Forelimb muscle (tissue), 1 donor: Measurements from ENCODE around the gene RINL. TPM values are rescaled to one million over a fixed set of nuclear protein-coding genes. Genes with fewer than 3 reads are reported as not detected.
"Not testable (repeated sequence)": the region's sequence is repeated elsewhere in the genome, so short reads cannot be mapped to it uniquely, and the experiment has no call there.

Experiments used
- DNase-seq: peaks from one replicate; pipeline ENCODE4 v3.0.0-alpha.2; 2013; ENCODE audit warnings: low read depth
- polyA plus RNA-seq: library from polyadenylated mRNA; unstranded; fragments of 120-200 nt; gene quantifications from one replicate; pipeline ENCODE4 v1.2.1, GENCODE V29; 2013; ENCODE audit not compliant: insufficient read length

RINL gene
- polyA plus RNA-seq, 1 donor = 9.6 TPM

DNA sequence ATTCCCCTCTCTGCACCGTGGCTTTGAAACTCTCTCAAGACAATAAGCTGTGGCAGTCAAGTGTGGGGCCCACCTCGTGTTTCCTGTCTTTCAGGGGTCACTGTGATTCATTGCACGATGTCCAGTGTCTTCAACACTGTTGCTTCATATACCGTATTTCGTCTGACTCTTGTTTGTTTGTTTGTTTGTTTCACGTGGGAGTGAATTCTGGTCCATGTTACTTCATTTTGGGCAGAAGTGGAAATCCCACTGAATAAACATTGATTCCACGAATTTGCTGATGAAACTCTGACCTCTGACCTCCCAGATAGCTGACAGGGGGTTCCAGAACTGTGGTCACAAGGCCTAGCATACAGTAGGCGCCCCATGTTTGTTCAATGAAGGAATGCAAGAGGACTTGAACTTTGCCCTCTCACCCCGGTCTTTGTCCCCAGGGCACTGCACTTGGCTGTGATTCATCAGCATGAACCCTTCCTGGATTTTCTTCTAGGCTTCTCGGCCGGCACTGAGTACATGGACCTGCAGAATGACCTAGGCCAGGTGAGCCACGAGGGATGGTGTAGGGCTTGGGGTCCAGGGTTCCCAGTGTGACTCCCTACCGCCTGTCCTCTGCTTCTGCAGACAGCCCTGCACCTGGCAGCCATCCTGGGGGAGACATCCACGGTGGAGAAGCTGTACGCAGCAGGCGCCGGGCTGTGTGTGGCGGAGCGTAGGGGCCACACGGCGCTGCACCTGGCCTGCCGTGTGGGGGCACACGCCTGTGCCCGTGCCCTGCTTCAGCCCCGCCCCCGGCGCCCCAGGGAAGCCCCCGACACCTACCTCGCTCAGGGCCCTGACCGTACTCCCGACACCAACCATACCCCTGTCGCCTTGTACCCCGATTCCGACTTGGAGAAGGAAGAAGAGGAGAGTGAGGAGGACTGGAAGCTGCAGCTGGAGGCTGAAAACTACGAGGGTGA lies 26.8 kb upstream of the RINL start:
- no peak for DNase-seq

DNA sequence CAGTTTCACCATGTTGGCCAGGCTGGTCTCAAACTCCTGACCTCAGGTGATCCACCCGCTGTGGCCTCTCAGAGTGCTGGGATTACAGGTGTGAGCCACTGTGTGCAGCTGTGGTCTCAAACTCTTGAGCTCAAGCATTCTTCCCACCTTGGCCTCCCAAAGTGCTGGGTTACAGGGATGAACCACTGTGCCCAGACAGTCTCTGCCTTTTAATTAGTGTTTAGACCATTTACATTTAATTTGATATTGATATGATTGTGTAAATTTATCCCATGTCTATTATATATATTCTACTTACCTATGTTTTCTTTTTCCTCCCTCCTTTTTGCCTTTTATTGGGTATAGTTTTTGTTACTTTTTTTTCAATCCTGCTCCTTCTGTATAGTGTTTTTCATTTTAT lies 23.6 kb upstream of the RINL start:
- no peak for DNase-seq

DNA sequence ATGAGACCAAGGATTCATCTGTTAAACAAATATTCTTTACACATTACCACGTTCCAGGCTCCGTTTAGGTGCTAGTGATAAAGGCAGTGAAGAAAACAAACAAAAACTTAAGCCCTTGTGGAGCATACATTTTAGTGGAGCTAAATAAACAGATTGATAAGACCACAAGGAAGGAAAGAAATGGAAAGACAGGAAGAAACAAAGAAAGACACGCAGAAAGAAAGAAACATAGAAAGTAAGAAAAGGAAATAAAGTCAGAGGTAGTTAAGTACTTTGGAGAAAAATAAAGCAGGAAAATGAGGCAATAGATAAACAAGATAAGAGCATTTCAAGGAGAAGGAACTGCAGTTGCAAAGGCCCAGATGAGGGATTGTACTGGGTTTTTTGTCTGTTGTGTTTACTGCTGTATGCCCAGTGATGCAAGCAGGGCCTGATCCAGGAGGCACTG lies 22.7 kb upstream of the RINL start:
- no peak for DNase-seq

DNA sequence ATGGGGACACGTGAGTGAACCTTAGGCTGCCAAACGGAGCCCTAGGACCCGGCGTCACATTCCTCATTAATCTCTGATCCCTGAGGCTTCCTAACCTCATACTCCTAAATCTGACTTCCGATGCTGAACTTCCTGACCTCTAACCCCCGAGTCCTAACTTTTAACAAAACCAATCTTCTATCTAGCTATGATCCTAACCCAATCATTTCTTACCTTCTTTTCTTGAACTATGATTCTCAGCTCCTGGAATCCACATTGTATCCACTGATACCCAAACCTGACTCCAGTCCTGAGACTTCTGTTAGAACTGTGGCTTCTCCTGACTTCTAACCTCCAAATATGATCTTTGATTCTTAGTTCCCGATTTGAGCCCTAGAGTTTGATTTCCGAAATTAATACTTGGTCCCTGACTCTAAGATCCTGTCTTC lies 22.1 kb upstream of the RINL start:
- no peak for DNase-seq

DNA sequence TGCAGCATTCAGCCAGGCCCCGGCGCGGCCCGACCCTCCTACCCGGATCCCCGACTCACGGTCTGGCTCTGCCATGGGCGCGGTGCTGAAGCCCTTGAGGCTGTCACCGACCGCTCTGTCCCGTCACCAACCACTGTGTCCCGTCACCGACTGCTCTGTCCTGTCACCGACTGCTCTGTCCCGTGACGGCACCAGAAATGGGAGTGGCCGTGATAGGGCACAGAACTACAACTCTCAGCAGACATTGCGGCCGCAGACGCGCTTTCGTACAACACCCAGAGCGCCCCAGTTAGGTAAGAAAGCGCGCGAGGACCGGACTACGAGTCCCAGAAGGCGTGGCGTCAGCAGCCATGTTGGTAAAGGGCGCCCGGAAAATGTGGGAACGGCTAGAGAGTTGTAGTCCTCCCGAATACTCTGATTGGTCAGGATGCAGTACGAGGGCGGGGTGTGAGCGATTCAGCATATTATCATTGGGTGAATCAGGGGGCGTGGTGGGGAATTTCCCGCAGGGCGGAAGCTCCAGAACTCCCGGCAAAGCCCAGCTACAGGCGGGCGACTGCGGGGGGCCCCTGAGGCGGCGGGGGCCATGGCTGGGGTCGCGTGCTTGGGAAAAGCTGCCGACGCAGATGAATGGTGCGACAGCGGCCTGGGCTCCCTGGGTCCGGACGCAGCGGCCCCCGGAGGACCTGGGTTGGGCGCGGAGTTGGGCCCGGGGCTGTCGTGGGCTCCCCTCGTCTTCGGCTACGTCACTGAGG lies 21.5 kb upstream of the RINL start, which contains the start of the genes NFKBIB and SIRT2:
Gene NFKBIB, plus strand, starts transcription at position 523 of the 755 bp plus-strand sequence. Its CDS starts 64 bp downstream, at position 587.
Gene SIRT2, minus strand, starts transcription at position 172 of the 755 bp plus-strand sequence. Its CDS starts 97 bp downstream, at position 75.
- DNase-seq = peak; percentile 99

- no peak for DNase-seq
Measured at GRCh38 chr19:38898788-38899446, 20.8 kb upstream of the RINL start.

GRCh38 chr19:38894968-38895367 lies 16.9 kb upstream of the RINL start:
- DNase-seq = no peak

DNA sequence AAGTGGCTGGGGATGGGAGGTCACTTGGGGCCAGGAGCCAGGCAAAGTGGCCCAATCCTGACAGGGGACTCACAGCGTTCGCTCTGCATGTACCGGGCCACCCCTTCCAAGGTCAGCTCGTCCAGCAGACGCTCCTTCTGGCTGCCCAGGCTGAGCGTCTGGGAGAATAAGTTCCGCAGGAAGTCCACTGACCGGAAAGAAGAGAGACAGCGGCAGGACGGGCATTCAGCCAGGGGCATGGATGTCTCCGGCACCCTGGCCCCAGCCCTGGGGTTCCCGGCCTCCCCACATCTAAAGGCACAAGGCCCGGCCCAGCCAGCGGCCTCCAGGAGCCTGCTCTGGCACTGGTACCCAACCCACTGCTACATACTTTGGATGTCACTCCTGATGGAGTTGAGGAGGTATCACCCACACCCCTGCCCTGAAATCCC lies 15.3 kb upstream of the RINL start:
- no peak for DNase-seq

GRCh38 chr19:38892841-38893240 lies 14.8 kb upstream of the RINL start:
- no peak for DNase-seq

DNA sequence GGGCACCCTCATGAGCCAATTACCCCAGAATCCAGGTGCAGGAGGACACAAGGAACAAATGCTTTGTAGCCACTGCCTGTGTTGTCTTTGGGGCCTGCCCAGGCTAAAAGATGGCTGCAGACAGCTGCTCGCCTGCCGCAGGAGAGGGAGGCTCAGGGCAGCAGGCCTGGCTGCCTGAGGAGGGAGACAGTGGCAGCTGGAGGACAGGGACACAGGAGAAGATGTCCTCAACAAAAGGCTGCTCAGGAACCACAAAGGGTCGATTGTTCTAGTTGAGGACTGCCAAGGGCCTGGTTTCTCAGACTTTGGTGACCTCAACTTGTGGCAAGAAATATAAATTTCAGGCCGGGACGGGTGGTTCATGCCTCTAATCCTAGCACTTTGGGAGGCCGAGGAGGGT lies 13.7 kb upstream of the RINL start:
- DNase-seq = no peak

DNA sequence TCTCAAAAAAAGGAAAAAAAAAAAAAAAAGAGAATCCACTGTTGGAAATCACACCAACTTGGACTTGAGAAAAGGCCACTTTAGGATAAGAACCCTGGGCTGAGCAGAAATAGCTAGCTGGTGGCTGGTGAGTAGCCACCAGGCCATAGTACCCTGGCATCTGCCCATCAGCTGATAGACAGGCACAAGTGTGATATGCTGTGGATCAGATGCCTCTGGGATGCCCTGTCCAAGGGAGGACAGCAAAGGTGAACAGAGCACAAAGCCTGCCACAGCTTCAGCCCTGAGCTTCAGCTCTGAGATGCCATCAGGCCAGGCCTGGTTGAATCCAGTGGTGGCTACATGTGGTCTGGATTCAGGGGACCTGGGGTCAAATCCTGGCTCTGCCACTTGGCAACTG lies 12.6 kb upstream of the RINL start:
- no peak for DNase-seq

DNA sequence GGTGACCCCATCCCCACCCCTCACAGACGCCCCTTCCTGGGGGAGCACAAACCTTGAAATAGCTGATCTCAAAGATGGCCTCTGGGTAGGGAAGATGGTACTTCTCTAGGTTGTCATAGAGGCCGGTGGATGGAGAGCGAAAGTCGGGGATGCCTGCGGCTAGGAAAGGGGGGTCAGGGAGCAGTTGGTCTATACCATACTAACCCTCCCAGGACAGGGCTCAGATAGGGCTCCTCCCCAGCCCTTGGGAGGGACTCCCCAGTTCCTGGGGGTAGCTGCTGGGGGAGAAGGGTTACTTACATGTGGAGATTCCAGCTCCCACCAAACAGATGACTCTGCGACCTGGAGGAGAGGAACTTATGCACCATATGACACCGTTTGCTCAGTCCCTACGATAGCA lies 11.7 kb upstream of the RINL start:
- DNase-seq = no peak

GRCh38 chr19:38888876-38889275 lies 10.8 kb upstream of the RINL start:
- no peak for DNase-seq

DNA sequence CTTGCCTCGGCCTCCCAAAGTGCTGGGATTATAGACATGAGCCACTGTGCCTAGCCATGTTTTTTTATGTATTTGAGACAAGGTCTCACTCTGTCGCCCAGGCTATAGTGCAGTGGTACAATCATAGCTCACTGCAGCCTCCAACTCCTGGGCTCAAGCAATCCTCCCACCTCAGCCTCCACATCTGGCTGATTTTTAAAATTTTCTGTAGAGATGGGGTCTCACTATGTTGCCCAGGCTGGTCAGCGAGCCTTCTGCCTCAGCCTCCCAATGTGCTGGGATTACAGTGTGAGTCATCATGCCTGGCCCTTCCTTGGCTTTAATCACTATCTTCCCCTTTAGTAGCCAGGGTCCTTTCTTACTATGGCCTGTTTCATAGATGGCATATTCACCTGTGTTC lies 6.6 kb upstream of the RINL start:
- not testable (repeated sequence) for DNase-seq

GRCh38 chr19:38883286-38883685 lies 5.2 kb upstream of the RINL start:
- DNase-seq = no peak

DNA sequence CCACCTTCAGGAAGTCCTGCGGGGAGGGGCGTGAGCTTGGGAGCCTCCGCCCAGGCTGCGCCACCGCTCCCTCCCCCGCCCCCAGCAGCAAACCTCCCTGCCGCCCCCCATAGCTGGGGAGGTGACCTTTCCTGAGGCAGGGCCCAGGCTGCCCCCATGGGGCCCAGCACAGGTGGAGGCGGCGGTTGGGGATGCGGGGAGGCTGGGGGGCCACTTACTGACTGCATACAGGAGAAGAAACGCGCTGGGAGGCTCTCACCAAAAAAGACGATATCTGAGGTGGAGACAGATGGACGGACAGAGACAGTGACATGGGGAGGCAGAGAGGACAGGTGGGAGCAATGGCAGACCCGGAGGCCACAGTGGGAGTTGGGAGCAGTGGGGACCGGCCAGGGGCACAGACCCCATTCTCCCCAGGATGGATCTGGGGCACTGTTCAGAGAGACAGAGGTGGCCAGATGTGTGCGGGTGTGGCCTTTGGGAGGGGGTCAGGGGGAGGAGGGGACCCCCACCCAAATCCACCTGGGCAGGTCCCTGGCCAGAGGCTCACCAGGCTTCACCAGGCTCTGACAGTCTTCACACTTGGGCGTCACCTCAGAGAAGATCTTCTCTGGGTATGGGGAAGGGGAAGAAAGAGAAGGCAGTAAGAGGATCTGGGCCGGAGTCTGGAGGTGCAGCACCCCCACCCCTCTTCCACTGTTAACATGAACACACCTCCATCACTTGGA lies 3.0 kb upstream of the RINL start:
- no peak for DNase-seq

- no peak for DNase-seq
Measured at GRCh38 chr19:38880076-38880881, 2.2 kb upstream of the RINL start.

- no peak for DNase-seq
Measured at GRCh38 chr19:38879400-38879751, 1.3 kb upstream of the RINL start.

DNA sequence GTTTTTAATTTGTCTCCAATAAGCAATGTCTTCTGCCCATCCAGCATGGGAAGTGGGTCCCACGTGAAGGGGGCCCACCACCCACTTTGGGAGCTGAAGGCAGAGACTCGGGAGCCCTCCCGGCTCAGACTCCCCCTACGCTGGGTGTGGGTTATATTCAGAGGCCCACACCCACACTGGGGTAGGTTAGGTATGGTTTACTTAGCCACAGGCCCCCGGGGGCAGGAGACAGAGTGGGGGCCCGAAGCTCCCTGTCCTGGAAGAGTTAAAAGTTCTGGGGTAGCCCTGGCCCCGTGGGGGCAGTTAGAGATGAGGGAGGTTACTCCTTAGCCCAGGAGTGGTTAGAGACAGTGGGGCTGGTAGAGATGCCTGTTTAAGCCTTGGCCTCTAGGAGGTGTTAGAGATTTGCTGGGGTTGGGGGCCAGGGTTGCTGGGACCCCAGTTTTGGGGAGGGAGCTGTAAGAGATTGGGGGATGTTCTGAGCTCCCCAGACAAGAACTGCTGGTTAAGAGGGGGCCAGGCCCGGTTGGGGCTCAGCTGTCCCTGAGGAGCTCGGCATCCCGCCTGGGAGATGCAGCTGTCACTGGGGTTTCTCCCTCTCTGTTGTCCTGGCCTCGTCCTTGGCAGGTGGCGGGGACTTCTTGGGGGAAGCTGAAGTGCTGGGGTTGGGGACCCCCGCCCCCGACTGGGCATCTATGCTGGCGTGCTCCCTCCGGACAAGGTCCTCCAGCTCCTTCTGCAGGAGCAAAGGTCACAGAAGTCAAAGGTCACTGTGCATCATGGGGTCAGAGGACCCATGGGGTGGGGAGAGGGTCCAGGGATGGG lies 712 bp upstream of the RINL start:
- no peak for DNase-seq
